ENCODE measurements around the gene MCUB. TPM values are rescaled to one million over a fixed set of nuclear protein-coding genes. Genes with fewer than 3 reads are reported as not detected.

The MCUB gene
- total RNA-seq, 8 experiments from 2014 or later: 2.8 to 12.1 (median 7.8) TPM

DNA sequence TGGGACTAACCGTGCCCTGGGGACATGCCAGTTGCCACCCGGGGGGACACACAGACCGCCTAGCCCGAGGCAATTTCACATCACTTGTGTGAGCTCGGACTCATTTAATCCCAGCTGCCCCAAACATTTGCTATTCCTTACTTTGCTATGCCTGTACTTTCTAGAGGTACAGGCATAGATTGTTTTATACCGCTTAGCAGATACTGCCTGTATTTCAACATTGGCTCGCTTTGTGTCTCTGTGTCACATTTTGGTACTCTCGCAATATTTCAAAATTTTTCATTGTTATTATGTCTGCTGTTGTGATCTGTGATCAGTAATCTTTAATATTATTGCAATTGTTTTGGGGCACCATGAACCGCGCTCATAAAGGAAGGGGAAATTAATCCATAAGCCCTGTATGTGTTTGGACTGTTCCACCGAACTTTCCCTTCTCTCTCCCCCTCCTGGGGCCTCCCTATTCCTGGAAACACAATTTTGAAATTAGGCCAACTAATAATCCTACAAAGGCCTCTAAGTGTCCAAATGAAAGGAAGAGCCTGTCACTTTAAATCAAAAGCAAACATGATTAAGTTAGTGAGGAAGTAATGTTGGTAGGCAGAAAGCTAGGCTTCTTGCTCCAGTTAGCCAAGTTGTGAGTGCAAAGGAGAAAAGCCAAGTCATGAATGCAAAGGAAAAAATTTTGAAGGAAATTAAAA, 143.8 kb downstream of the MCUB start:
- WGBS, 10 experiments: 4 to 100% (median 46%) methylated on average over 2 to 8 of the region's 11 CpGs; no CpG with 5 or more reads in 1 of the 10 experiments
- ATAC-seq (replicated peaks in 6 of 8): peak in 2 of 8 experiments; percentile 3 to 20
- H3K4me3 ChIP-seq: peak overlapping the region; percentile 60 to 81 (median 71)
- H3K4me1 ChIP-seq (replicated peaks in 1 of 2): peaks cover 7 to 13% of the 10 kb centered on the region in 2 donors
- H3K27ac ChIP-seq: peak overlapping the region in 1 of 2 donors; percentile 64
- in situ Hi-C loops (cut with MboI; ENCODE audit: low pct_unique_long_range_greater_than_20kb in 2 of 9, low sequenced_read_pairs in 9 of 9, unreplicated experiment in 9 of 9): loop anchor here in 1 of 9 experiments (25.0 kb wide), 1 partner anchor 258 kb away; no protein-coding TSS in a partner anchor

DNA sequence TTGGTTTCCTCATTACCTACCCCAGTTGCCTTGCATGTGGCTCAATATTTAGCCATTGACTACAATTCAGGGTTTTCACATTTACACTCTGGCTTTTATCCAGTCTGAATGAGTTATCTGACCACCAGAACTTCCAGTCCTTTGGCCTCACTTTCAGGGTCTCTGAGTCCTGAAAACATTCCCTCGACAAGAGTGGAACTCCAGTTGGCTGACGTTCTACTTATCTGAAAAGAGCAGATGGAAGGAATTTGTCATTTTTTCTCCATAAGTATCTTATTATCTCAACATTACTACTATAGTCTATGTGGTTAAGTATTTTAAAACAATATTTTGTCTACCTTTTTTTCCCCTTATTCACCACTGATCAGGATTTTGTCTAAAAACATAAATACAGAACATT, 148.4 kb downstream of the MCUB start:
- Histone ChIP-seq H3K27ac (no peak overlapping the region), H3K4me1 (replicated peaks in 1 of 2) (peaks cover 3 to 4% of the 10 kb centered on the region in 2 donors), H3K4me3 (no peak overlapping the region)
- in situ Hi-C loops (cut with MboI; ENCODE audit: low pct_unique_long_range_greater_than_20kb in 2 of 9, low sequenced_read_pairs in 9 of 9, unreplicated experiment in 9 of 9): loop anchor here in 1 of 9 experiments (25.0 kb wide), 1 partner anchor 254 kb away; no protein-coding TSS in a partner anchor
- no peak for ATAC-seq (replicated peaks in 6 of 8)
- 21 to 89% (median 67%) methylated on average over 2 of the region's 2 CpGs; no CpG with 5 or more reads in 2 of the 10 experiments for WGBS, 10 experiments

DNA sequence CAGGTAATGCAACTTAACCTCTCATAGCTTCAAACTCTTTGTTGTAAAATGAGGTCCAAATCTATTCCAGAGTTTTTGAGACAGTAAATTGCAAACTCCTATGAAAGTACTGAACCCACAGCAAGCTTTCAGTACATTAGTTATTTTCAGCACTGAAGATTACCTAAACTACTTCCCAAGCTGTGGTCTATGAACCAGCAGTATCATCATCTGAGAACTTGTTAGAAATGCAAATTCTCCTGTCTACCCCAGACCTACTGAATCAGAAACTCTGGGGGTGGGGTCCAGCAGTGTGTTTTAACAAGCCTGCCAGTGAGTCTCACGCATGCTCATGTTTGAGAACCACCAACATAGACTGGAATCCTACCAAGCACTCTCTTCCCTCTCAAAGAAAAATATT, 148.9 kb downstream of the MCUB start:
- no peak for ATAC-seq (replicated peaks in 6 of 8)
- Histone ChIP-seq H3K4me1 (replicated peaks in 1 of 2) (peaks cover 0 to 1% of the 10 kb centered on the region in 2 donors), H3K27ac (no peak overlapping the region), H3K4me3 (no peak overlapping the region)
- in situ Hi-C loops (cut with MboI; ENCODE audit: low pct_unique_long_range_greater_than_20kb in 2 of 9, low sequenced_read_pairs in 9 of 9, unreplicated experiment in 9 of 9): loop anchor here in 1 of 9 experiments (25.0 kb wide), 1 partner anchor 253 kb away; no protein-coding TSS in a partner anchor
- 91 to 100% (median 100%) methylated on average over 1 of the region's 1 CpG; no CpG with 5 or more reads in 6 of the 10 experiments for WGBS, 10 experiments

DNA sequence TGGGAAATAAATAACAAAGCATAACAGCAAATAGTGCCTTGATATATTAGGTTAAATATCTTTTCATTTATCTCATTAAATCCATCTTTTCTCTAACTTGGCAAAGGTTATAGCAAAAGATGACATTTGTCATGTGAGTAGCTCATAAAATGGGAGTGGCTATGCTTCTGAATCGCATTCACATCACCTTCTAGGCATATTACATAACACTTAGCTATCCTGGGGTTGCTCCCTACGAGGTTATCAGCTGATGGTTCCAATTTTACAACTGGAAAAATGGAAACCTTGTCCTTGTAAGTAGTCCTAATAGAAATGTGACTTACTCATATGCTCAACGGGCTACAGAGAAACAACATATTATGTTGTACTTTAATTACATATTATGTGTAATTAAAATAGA, 153.5 kb downstream of the MCUB start:
- WGBS, 10 experiments: 38 to 100% (median 88%) methylated on average over 1 to 3 of the region's 3 CpGs; no CpG with 5 or more reads in 2 of the 10 experiments
- Histone ChIP-seq H3K4me1 (replicated peaks in 1 of 2) (no peaks in the 10 kb centered on the region), H3K27ac (no peak overlapping the region), H3K4me3 (no peak overlapping the region)
- ATAC-seq (replicated peaks in 6 of 8): no peak
- in situ Hi-C loops (cut with MboI; ENCODE audit: low pct_unique_long_range_greater_than_20kb in 2 of 9, low sequenced_read_pairs in 9 of 9, unreplicated experiment in 9 of 9): loop anchor here in 1 of 9 experiments (25.0 kb wide), 1 partner anchor 249 kb away; no protein-coding TSS in a partner anchor

DNA sequence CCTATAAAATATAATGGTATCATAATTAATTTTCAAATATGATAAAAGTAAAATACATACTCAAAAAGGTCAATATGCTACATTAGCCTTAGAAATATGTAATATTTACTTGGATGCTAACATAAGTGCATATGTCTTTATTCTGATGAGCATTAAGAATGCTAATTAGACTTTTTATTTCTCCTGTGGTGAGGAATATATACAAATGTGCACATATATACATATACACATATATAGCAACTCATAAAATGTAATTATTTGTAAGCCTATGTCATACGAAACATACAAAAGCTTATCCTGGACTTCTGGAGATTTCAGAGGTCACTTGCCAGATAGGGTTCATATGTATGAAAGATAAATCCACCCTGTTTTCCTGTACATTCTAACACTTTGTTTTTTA, 158.7 kb downstream of the MCUB start:
- no peak overlapping the region for H3K4me3 ChIP-seq

DNA sequence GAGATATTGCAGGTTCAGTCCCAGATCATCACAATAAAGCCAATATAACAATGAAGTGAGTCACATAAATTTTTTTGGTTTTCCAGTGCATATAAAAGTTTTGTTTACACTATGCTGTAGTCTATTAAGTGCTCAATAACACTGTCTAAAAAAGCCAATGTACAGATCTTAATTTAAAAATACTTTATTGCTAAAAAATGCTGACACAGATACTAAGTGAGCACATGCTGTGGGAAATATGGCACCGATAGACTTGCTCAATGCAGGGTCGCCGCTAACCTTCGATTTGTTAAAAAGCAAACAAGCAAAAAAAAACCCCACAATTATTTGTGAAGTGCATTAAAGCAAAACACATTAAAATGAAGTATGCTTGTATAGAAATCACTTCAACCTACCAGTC, 159.6 kb downstream of the MCUB start:
- no peak overlapping the region for H3K27ac ChIP-seq
- 60 to 100% (median 100%) methylated on average over 1 to 4 of the region's 4 CpGs; no CpG with 5 or more reads in 1 of the 10 experiments for WGBS, 10 experiments
- in situ Hi-C loops (cut with MboI; ENCODE audit: low pct_unique_long_range_greater_than_20kb in 2 of 9, low sequenced_read_pairs in 9 of 9, unreplicated experiment in 9 of 9): loop anchor here in 1 of 9 experiments (25.0 kb wide), 1 partner anchor 243 kb away; no protein-coding TSS in a partner anchor
- no peak overlapping the region for H3K4me3 ChIP-seq
- ATAC-seq (replicated peaks in 6 of 8): no peak
- H3K4me1 ChIP-seq (replicated peaks in 1 of 2): no peaks in the 10 kb centered on the region

More for the DNA sequence above, 158.7 kb downstream of the MCUB start:
- Histone ChIP-seq H3K27ac (no peak overlapping the region), H3K4me1 (replicated peaks in 1 of 2) (no peaks in the 10 kb centered on the region)
- in situ Hi-C loops (cut with MboI; ENCODE audit: low pct_unique_long_range_greater_than_20kb in 2 of 9, low sequenced_read_pairs in 9 of 9, unreplicated experiment in 9 of 9): loop anchor here in 1 of 9 experiments (25.0 kb wide), 1 partner anchor 244 kb away; no protein-coding TSS in a partner anchor
- 6 to 100% (median 83%) methylated on average over 1 of the region's 1 CpG; no CpG with 5 or more reads in 3 of the 10 experiments for WGBS, 10 experiments
- ATAC-seq (replicated peaks in 6 of 8): peak in 1 of 8 experiments; percentile 95

DNA sequence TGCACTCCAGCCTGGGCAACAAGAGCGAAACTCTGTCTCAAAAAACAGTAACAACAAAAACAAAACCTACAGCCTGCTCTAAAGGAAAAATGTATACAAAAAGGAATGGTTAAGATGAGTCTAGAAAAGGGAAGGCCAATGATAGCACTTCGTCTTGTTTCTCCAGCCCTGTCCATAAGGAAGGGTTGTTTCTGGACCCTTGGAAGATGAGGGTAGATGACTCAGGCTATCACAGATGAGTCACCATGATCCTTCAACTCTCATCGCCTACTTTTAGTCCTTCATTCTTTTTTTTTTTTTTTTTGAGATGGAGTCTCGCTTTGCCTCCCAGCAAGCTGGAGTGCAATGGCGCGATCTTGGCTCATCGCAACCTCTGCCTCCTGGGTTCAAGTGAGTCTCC, 161.0 kb downstream of the MCUB start:
- no peak for ATAC-seq (replicated peaks in 6 of 8)
- Histone ChIP-seq H3K4me3 (no peak overlapping the region), H3K4me1 (replicated peaks in 1 of 2) (no peaks in the 10 kb centered on the region), H3K27ac (no peak overlapping the region)
- WGBS, 10 experiments: 83 to 100% (median 100%) methylated on average over 1 to 6 of the region's 7 CpGs; no CpG with 5 or more reads in 2 of the 10 experiments
- in situ Hi-C loops (cut with MboI; ENCODE audit: low pct_unique_long_range_greater_than_20kb in 2 of 9, low sequenced_read_pairs in 9 of 9, unreplicated experiment in 9 of 9): loop anchor here in 1 of 9 experiments (25.0 kb wide), 1 partner anchor 241 kb away; no protein-coding TSS in a partner anchor

DNA sequence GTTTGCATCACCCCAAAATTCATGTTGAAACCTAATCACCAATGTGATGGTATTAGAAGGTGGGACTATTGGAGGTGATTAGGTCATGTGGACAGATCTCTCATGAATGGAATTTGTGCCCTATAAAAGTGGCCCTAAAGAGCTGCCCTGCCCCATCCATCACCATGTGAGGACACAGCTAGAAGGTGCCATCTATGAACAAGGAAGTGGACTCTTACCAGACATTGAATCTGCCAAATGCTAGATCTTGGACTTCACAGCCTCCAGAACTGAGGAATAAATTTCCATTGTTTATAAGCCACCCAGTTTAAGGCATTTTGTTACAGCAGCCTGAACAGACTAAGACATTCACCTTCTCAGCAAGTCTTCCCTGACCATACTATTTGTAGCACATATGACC, 162.3 kb downstream of the MCUB start:
- ATAC-seq (replicated peaks in 6 of 8): no peak
- Histone ChIP-seq H3K4me1 (replicated peaks in 1 of 2) (no peaks in the 10 kb centered on the region), H3K27ac (no peak overlapping the region), H3K4me3 (no peak overlapping the region)
- in situ Hi-C loops (cut with MboI; ENCODE audit: low pct_unique_long_range_greater_than_20kb in 2 of 9, low sequenced_read_pairs in 9 of 9, unreplicated experiment in 9 of 9): loop anchor here in 1 of 9 experiments (25.0 kb wide), 1 partner anchor 240 kb away; no protein-coding TSS in a partner anchor

DNA sequence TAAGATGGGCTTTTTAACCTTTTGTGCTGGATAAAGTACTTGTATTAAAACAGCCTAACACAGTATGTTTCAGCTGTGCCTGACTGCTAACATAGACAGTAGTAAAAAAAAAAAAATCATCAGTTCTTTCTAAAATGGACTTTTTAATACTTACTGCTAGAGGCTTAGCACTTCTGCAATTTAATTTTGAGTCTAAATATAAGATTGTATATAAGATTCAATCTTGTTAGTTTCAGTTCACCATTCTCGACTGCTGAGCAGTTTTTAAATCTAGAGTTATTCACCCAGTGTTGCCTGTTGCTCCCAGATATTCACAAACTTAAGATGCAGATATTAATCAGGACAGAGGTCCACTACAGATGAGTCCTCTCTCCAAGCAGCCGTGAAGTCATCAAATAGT, 163.1 kb downstream of the MCUB start:
- ATAC-seq (replicated peaks in 6 of 8): no peak
- in situ Hi-C loops (cut with MboI; ENCODE audit: low pct_unique_long_range_greater_than_20kb in 2 of 9, low sequenced_read_pairs in 9 of 9, unreplicated experiment in 9 of 9): loop anchor here in 1 of 9 experiments (25.0 kb wide), 1 partner anchor 239 kb away; no protein-coding TSS in a partner anchor
- H3K27ac ChIP-seq: no peak overlapping the region
- WGBS, 10 experiments: 50 to 100% (median 98%) methylated on average over 1 to 2 of the region's 2 CpGs; no CpG with 5 or more reads in 2 of the 10 experiments
- no peak overlapping the region for H3K4me3 ChIP-seq
- H3K4me1 ChIP-seq (replicated peaks in 1 of 2): peaks cover 1 to 2% of the 10 kb centered on the region in 2 donors

DNA sequence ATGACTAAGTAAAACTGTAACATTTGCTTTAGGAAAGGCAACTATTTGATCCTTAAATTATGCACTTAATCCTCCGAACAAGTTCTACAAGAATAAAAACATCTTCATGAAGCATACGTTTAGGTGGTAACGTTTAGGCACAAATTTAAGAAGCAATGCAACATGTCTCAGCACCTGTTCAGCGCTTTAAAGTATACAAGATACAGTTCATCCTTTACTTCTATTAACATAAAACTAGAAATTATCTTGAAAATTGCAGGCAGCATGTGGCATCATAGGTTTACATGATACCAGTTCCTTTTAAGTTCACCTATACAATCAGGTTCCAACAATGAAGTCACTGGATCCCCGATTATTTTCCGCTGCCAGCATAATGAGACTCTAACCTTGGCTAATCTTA, 168.3 kb downstream of the MCUB start:
- no peak for ATAC-seq (replicated peaks in 6 of 8)
- peak overlapping the region; percentile 83 to 96 (median 90) for H3K4me3 ChIP-seq
- no peak overlapping the region for H3K27ac ChIP-seq
- peaks cover 5 to 11% of the 10 kb centered on the region in 2 donors for H3K4me1 ChIP-seq (replicated peaks in 1 of 2)
- in situ Hi-C loops (cut with MboI; ENCODE audit: low pct_unique_long_range_greater_than_20kb in 2 of 9, low sequenced_read_pairs in 9 of 9, unreplicated experiment in 9 of 9): no loop called here
- WGBS, 10 experiments: 51 to 96% (median 80%) methylated on average over 3 to 6 of the region's 6 CpGs

DNA sequence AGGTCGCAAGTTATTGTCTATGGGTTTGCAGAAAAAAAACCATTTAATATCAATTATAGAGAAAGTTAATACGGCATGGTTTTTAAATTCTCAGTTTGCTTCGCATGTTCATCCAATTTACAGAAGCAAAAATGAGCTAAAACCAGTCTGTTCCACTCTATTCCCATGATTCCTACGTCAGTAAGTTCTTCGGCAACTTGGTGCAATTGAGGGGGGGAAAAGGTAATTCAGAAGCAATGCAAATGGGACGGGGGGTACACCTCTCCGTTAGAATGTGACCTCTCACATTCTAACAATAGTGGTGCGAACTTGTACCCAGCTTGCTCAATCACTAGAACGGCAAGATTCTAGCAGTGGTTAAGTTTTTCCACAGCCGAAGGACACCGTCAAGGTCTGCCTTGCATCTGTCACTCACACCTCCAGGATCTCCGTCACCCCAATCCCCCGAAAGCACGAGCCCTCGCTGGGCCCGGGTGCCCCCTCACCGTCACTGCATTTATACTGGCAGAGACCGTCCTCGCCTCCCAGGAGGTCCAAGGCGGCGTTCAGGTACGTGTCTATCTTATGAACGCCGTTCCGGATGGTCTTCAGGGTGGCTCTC, 169.2 kb downstream of the MCUB start:
- Histone ChIP-seq H3K4me1 (replicated peaks in 1 of 2) (peaks cover 5 to 11% of the 10 kb centered on the region in 2 donors), H3K27ac (no peak overlapping the region), H3K4me3 (peak overlapping the region; percentile 83 to 96 (median 90))
- ATAC-seq (replicated peaks in 6 of 8): peak in 2 of 8 experiments; percentile 12 to 21
- WGBS, 10 experiments: 0 to 50% (median 4%) methylated on average over 2 to 13 of the region's 25 CpGs
- in situ Hi-C loops (cut with MboI; ENCODE audit: low pct_unique_long_range_greater_than_20kb in 2 of 9, low sequenced_read_pairs in 9 of 9, unreplicated experiment in 9 of 9): no loop called here

DNA sequence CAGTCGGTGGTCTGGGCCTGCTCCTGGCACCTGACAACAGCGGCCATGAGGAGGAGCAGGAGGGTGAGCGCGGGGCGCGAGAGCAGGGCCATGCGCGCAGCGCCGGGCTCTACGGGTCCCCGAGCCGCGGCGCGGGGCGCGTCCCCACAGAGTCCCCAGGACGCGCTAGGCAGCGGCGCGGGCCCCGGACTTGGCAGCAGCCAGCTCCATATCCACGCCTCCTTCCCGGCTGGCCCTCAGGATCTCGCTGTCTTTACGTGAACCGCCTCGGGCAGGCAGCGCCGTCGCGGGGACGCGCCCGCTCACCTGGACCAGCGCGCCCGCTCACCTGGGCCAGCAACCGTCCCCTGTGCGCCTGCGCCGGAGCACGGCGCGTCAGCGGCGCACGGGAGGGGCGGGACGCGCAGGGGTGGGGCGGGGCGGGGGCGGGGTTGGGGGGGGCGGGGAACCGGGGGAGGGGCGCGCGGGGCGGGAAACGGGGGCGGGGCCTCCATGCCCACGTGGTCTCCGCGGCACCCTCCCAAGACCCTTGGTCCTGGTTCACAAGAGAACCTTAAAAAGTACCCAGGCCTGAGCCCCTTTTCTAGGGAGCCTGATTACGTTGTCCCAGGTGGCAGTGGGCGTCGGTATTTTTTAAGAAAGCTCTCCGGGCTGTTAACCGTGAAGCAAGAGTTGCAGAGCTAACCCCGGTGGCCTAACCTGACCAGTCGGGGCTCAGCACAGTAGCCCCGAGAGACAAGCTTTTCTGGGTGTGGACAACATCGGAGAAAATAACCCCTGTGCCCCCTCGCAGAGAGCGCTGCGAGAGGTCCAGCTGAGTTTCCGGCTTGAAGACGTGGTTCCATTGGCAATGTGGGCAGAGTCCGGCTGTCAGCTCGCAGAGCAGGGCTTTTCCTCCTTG, 169.9 kb downstream of the MCUB start, which contains the start of gene PLA2G12A:
Gene PLA2G12A (minus strand): TSS at position 353 of the 901 bp plus-strand sequence. CDS start 261 bp downstream, at position 92.
- ATAC-seq (replicated peaks in 6 of 8): peak; percentile 80 to 90 (median 88)
- Histone ChIP-seq H3K4me1 (replicated peaks in 1 of 2) (peaks cover 5 to 11% of the 10 kb centered on the region in 2 donors), H3K4me3 (peak within 1 kb of the TSS; percentile 83 to 96 (median 90)), H3K27ac (no peak within 1 kb of the TSS)
- WGBS, 10 experiments: 0 to 4% (median 1%) methylated on average over 4 to 9 of the region's 83 CpGs; no CpG with 5 or more reads in 4 of the 10 experiments
- in situ Hi-C loops (cut with MboI; ENCODE audit: low pct_unique_long_range_greater_than_20kb in 2 of 9, low sequenced_read_pairs in 9 of 9, unreplicated experiment in 9 of 9): no loop called here

Data from motor neuron (in vitro differentiated cells).